GM19452 (cell line): ENCODE measurements around the gene NQO2.
A peak's percentile ranks its signal among the peaks of the same experiment; 100 is the strongest.
"Not testable (repeated sequence)": the region's sequence is repeated elsewhere in the genome, so short reads cannot be mapped to it uniquely, and the experiment has no call there.

Source experiments
- ATAC-seq: cut with Tn5 transposase; IDR thresholded peaks from one replicate; pipeline ENCODE4 v1.9.1; 2021; ENCODE audit not compliant: unreplicated experiment

Gene NQO2

DNA sequence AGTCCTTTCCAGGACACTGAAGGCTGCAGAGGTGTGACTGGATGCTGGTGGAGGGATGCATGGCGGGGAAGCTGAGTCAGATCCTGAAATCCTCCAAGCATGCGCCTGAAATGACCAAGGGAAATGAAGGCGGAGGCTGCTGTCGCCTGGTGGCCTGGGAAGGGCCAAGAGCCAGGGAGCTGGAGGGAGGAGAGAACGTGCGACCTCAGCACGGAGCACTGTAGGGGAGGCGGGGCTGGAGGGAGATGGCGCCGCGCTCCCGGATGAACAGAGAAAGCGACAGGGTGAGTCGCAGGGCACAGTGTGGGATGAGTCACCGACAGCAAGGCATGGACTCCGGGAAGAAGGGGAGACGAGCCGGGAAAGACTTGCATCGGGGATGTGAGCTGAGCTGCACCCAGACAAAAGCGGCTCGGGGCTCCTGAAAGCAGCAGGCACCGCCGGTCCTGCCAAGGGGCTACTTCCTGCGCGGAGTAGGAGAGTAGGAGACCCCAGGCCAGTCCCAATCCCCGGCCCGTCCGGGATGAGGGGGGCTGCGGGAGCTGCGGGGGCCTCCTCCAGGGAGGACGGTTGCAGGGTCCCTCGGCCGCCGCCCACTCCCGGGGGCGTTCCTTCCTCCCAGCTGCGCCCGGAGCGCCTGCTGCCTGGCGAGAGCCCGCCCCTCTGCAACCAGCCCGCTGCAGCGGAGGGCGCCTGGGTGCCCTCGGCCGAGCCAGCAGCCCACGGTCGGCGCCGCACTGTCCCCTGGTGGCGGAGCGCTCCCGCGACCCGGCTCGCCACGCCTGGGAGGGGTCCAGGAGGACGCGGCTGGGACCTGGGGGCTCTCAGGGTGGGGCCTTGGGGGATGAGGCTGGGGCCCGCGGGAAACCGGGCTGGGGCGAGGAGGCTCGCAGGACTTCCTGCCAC, 11.0 kb upstream of the NQO2 start:
- ATAC-seq: peak; percentile 54

- peak; percentile 72 for ATAC-seq
Observed at GRCh38 chr6:2989332-2990247, 10.1 kb upstream of the NQO2 start.

DNA sequence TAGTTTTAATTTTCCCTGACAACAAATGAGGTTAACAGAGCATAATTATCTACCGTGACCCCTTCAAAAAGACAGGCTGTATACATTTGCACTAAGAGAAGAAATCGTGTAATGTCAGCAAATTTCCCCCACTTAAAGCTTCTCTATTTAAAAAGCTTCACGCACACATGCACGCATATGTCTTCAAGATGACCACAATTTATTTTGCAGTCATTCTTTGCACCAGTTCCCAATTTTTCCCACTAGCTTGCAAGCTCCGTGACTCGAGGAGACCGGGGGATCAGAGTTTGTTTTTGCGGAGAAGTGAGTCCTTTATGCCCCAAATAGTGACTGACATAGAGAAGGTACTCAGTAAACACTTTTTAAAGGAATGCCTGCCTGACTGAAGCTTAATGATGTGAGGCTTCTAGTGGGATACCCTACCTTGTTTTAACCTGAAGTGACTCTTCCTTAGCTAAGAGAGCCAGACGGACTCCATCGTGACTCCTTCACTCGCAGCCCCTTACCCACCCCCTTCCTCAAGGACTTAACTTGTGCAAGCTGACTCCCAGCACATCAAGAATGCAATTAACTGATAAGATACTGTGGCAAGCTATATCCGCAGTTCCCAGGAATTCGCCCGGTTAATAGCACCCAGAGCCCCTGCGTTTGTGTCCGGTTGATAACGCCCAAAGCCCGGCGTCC, 9.3 kb upstream of the NQO2 start:
- no peak for ATAC-seq

GRCh38 chr6:2990932-2991506, 8.7 kb upstream of the NQO2 start:
- ATAC-seq: no peak

DNA sequence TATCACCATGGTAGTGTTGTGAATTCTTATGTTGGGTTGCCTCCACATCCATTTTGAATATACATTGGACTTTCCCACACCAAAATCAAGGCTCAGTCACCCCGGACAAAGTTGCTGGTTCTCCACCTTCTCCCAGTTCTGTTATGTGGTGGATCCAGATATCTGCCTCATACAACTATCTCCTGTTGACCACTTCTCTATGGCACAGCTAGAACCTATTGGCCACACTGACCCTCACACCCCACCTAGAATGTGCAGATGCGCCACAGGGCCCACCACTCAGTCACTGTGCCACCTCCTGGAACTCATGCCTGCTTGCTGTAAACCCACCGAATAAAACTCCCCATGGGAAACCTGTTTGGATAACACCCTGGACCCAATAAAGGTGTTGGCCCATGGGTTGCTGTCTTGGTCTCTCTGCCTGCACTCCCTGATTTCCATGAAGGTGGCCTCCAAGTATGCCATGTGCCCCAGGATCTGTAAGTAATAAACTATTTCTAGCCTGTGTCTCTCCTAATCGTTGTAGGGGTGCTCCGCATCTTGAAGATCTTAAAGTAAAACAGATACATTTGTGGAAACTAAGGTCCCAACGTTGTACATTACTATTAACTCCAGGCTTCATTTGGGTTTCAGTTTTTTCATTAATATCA, 7.2 kb upstream of the NQO2 start:
- ATAC-seq: no peak

GRCh38 chr6:2993755-2994317, 5.9 kb upstream of the NQO2 start:
- ATAC-seq: no peak

DNA sequence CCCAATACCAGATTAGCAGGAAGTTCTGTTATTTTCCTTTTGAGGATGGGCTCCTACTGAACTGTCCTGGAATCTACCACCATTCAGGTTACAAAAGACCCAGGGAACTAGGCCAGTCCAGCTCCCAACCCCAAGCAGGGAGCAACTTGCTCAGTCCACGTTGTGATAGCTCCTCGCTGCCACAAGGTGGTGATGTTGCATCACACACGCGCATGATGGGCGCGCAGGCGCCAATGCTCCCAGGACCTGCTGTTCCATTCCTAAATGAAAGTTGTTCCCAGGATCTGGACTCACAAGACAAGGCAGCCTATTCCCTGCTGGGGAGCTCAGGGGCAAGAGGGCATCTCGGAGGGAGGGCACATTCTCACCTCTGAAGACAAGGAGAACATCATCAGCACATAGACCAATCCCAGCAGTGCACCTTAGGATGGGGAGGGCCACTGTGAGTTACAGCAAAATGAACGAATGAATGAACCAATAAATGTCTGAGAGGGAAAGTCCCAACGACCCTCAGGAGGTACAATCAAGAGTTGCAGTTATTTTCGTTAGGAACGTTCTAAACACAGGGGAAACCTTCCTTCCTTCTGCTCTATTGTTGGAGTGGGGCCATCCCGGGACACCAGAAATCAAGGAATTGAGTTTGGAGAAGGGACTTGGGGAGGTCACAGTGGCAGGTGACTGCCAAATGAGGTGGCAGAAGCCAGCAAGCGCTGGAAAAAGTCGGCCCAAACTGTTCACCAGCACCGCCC, 1.3 kb upstream of the NQO2 start:
- peak; percentile 54 for ATAC-seq

DNA sequence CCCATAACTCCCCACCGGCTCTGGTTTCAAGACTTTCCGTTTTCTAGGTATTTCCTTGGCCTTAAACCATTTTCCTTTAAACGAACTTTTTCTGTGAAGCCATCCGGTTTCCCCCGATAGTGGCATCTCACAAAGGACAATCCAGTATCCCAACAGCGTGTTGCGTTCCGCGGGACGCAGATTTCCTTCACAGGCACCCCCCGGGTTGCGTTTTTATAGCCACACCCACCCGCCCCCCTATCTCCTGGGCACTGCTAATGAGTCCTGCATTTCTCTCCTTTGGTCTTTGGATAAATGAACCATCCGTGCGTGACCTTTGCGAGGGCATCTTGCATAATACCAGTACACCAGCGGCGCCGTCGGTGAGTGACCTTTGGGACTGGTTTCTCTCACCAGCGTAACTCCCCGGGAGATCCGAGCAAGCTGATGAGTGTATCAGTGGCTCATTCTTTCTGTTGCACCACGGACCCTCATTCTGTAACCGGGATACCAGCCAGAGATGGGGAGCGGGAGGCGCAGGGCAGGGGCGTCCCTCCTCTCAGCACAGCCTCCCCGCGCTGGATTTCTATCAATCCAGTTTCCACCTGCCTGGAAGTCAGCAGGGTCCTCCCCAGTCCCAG, 586 bp upstream of the NQO2 start:
- ATAC-seq: peak; percentile 23

DNA sequence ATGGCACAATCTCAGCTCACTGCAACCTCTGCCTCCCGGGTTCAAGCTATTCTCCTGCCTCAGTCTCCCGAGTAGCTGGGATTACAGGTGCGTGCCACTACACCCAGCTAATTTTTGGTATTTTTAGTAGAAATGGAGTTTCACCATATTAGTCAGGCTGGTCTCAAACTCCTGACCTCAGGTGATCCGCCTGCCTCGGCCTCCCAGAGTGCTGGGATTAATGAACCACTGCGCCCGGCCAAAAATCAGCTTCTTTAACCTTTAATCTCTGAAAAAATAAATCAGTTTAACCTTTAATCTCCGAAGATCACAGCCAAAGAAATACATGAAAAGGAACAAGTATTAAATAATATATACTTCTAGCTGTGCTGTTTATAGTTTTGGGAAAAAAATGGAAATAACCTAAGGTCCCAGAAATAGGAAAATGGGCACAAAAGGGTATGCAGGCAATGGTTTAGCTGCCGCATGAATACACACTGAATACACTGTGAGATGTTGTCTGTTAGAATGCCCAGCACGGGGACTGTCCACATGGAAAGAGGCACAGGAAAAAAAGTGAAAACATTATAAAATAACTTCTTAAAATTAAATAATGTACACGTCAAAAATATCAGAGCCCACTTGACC, 1.6 kb downstream of the NQO2 start:
- ATAC-seq: no peak

DNA sequence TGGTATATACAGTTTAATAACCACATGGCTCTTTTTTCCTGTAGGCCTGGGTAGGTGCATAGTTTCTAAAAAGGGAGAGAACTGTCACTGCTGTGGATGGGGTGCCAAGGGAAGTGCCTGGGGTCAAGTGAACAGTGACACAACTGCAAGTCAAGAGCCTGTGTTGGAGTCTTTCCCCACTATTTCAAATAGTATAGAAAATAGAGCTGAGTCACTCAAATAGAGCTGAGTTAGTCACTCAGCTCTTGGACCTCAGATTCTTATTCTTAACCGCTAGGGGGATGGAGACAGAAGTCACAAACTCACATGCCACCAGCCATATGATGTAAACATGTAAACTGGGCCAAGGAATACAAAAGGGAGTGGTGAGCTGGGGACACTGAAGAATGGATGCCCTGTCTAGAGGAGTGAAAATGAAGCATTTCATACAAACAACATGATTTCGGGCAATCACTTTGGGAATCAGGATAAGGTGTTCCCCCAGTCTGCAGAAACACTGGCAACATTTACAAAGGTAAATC, 2.1 kb downstream of the NQO2 start:
- ATAC-seq: no peak

GRCh38 chr6:3003226-3003625, 3.5 kb downstream of the NQO2 start:
- not testable (repeated sequence) for ATAC-seq

DNA sequence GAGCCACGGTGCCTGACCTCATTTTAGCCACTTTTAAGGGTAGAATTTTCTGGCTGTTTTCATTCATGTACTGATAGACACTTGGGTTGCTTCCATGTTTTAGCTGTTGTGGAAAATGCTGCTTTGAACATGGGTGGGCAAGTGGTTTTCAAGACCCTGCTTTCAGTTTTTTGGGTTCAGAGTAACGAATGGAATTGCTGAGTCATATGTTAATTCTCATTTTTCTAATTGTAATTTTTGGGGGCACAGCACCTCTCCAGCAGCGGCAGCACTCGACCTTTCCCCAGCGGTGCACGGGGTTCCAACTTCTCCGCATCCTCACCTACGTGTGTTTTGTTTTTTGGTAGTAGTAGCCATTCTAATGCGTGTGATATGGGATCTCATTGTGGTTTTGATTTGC, 5.4 kb downstream of the NQO2 start:
- ATAC-seq: no peak

DNA sequence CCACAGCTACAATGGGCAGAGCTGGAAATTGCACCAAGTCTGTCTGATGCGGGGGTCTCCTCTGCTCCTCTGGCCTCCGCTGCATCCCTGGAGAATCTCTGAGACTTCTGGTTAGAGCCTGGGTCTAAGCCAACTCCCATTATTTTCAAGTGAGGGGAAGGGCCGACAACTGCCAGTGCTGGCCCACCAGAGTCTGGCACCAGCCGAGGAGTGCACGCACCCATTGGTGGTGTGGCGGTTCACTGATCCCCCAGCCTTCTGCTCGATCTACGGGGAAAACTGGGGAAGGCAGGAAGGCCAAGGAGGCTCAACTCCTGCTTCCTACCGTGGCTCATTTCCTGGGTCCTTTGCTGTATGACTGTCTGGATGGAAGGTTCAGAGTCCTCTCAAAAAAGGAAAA, 6.2 kb downstream of the NQO2 start:
- no peak for ATAC-seq

DNA sequence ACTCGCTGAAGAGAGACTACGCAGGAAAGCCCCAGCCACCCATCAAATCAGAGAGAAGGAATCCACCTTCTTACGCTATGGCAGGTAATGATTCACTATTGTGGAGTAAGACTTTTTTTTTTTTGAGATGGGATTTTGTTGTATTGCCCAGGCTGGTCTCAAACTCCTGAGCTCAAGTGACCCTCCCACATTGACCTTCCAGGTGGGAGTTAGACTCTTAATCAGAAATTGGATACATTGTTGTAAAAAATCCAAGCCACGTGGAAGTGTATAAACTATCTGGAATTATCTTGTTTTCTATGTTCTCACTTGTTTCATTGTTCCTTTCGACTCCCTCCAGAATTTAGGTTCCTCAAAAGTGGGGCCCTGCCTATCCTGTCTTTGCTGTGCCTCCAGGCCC, 6.8 kb downstream of the NQO2 start:
- ATAC-seq: no peak

GRCh38 chr6:3007571-3007970, 7.9 kb downstream of the NQO2 start:
- no peak for ATAC-seq

DNA sequence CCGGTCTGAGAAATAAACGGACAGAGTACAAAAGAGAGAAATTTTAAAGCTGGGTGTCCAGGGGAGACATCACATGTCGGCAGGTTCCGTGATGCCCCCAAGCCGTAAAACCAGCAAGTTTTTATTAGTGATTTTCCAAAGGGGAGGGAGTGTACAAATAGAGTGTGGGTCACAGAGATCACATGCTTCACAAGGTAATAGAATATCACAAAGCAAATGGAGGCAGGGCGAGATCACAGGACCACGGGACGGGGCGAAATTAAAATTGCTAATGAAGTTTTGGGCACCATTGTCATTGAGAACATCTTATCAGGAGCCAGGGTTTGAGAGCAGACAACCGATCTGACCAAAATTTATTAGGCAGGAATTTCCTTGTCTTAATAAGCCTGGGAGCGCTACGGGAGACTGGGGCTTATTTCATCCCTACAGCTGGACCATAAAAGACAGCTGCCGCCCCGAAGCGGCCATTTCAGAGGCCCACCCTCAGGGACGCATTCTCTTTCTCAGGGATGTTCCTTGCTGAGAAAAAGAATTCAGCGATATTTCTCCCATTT, 9.1 kb downstream of the NQO2 start:
- ATAC-seq: not testable (repeated sequence)

DNA sequence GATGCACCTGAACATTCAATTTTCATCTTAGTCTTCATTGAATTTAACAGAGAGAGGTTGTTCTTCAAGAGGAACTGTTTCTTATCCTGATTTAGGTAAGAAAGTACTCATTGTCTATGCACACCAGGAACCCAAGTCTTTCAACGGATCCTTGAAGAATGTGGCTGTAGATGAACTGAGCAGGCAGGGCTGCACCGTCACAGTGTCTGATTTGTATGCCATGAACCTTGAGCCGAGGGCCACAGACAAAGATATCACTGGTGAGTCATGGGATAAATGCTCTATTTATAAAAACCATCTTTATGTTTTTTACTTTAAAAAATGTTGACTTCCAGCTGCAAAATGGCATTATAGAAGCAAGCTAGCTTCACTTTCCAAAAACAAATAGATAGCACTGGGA, 10.2 kb downstream of the NQO2 start:
- ATAC-seq: no peak

DNA sequence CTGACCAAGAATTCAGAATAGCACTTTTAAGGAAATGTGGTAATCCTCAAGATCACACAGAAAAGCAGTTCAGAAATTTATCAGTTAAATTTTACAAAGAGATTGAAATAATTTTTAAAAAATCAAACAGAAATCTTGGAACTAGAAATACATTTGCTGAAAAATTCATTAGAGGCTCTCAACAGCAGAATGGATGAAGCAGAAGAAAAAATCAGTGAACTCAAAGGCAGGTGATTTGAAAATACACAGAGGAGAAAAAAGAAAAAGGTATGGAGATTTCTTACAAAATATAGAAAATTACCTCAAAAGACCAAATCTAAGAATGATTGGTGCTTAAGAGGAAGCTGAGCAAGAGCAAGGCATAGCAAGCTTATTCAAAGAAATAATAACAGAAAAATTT, 11.5 kb downstream of the NQO2 start:
- no peak for ATAC-seq
